Mucosa of stomach (tissue), 1 donor: ENCODE results near the gene CAPN14.

Experiments used
- H3K27me3 ChIP-seq: one replicate; pipeline ENCODE4 v1.7.0; 2013; ENCODE audit warnings: mild to moderate bottlenecking, low read length; ENCODE audit not compliant: control insufficient read depth, insufficient read depth
- H3K36me3 ChIP-seq: one replicate; pipeline ENCODE4 v1.7.0; 2013; ENCODE audit warnings: low read length; ENCODE audit not compliant: control insufficient read depth, insufficient read depth
- H3K4me1 ChIP-seq: one replicate; pipeline ENCODE4 v1.7.0; 2013; ENCODE audit warnings: mild to moderate bottlenecking, low read length; ENCODE audit not compliant: control insufficient read depth, insufficient read depth
- H3K4me3 ChIP-seq: one replicate; pipeline ENCODE4 v1.7.0; 2013; ENCODE audit warnings: low read length
- H3K9ac ChIP-seq: one replicate; pipeline ENCODE4 v1.7.0; 2013; ENCODE audit warnings: mild to moderate bottlenecking, low read length, moderate library complexity
- H3K9me3 ChIP-seq: one replicate; pipeline ENCODE4 v1.7.0; 2013; ENCODE audit warnings: mild to moderate bottlenecking, low read length, moderate library complexity; ENCODE audit not compliant: control insufficient read depth
- donor health status: Pancreatic carcinoma.

CAPN14 gene

DNA sequence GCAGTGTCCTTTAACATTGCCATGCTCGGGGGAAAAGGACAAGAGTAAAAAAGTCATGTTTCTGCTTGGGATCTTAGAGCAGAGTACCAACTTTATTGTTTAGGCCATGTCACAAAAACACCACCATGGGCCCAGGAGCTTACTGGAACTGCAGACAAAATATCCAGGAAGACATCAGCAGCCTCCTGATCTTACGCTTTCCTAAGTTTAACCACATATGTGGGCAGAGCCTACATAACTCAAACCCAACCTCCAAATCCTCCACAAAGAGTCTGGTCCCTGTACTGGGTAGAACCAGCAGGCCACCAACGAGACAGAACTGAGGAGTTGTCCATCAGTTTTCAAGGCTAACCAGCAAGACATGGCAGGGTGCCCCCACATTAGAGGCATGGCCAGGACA lies 89.4 kb downstream of the CAPN14 start:
- no peaks in the 10 kb centered on the region for H3K9me3 ChIP-seq
- H3K4me1 ChIP-seq, result no peaks in the 10 kb centered on the region
- H3K4me3 ChIP-seq, result no peak overlapping the region
- no peak overlapping the region for H3K9ac ChIP-seq
- no peaks in the 10 kb centered on the region for H3K27me3 ChIP-seq
- no peaks in the 10 kb centered on the region for H3K36me3 ChIP-seq

DNA sequence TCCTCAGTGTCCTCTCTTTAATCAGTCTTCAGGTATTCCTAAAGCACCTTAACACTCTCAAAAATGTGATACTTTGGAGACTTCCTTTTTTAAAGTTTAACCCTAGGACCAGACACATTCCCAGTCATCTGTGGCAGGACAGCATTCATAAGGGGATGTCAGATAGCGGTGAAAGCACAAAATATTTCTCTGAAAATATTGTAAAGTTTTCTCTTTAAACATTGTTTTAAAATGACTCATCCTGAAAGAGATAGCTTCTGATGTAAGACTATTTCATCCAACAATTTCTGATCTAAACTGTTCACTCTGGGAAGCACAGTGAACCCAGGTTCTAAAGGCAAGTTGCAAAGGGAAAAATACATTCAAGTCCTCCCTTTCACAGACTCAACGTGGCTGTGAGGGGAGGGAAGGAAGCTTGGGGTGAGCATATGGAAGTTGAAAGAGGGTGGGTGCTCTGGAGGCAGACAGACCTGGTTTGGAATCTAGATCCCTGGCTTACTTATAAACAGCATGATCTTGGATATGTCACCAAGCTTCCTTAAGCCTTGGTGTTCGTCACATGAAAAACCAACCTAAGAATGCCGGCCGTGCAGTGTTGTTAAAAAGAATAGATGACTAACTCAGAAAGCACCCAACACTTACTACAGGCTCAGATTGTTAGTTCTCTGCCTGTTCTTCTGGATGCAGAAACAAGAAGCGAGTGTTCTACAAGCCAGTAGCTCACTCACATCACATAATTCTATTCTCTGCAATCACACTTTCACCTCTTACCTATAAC lies 91.2 kb downstream of the CAPN14 start:
- Histone ChIP-seq H3K9ac (no peak overlapping the region), H3K4me1 (no peaks in the 10 kb centered on the region), H3K27me3 (no peaks in the 10 kb centered on the region), H3K36me3 (no peaks in the 10 kb centered on the region), H3K4me3 (no peak overlapping the region), H3K9me3 (no peaks in the 10 kb centered on the region)

DNA sequence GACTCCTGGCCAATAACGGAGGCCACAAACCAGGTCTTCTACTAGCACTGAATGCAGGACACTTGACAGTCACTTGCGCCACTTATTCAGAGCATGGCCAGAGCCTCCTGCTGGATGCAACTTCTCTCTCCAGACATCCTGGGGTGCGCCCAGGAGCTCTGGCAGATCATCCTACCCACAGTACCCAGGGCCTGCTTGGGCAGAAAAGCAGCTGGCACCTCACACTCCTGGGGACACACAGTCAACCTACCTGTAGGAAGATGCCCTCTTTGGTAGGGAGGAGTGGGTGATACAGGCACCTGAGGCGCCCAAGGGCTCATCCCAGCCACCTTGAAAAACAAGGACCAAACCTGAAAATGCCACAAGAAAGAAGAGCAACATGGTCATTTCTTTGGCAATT lies 92.4 kb downstream of the CAPN14 start:
- Histone ChIP-seq H3K27me3 (no peaks in the 10 kb centered on the region), H3K4me3 (no peak overlapping the region), H3K4me1 (no peaks in the 10 kb centered on the region), H3K36me3 (no peaks in the 10 kb centered on the region), H3K9ac (no peak overlapping the region), H3K9me3 (no peaks in the 10 kb centered on the region)
